ENCODE measurements around the gene TNIP1.

- TF ChIP-seq CTCF (IDR thresholded peaks at IDR 0.05) = no peak
- TF ChIP-seq POLR2AphosphoS5 (IDR thresholded peaks at IDR 0.05) = no peak
- no peak for TF ChIP-seq EP300 (IDR thresholded peaks at IDR 0.05)
- TF ChIP-seq POLR2A (IDR thresholded peaks at IDR 0.05; ENCODE audit: low read depth) = no peak
These were observed 24.7 kb upstream of the TNIP1 start for GRCh38 chr5:151105561-151105960.

Measured in esophagus muscularis mucosa (tissue), 4 donors.